IMR-90 (cell line): ENCODE data around the gene KLRC3. TPM values are rescaled to one million over a fixed set of nuclear protein-coding genes. Genes with fewer than 3 reads are reported as not detected.

ENCODE experiments used
- polyA plus RNA-seq, 3 experiments: library from polyadenylated mRNA; depleted of rRNA; stranded (reverse); fragments of >200 nt; gene quantifications; 2 replicates each; pipeline ENCODE4 v1.2.3, GENCODE V29; 2012; ENCODE audit warnings: low replicate concordance in 1 of 3
- total RNA-seq: library from RNA; depleted of rRNA; stranded (reverse); fragments of >200 nt; gene quantifications from 2 replicates; pipeline ENCODE4 v1.2.3, GENCODE V29; 2012; rRNA removed

KLRC3 gene
- total and polyA plus RNA-seq, 2 of the 4 experiments (the other 2 are of a cell fraction): not detected

Other genes starting within 250 kb of the KLRC3 start
- gene OLR1, start 248.5 kb downstream of the KLRC3 start, total RNA-seq: 2.5 and 3.2 TPM in 2 replicates
- gene OLR1, start 248.5 kb downstream of the KLRC3 start, polyA plus RNA-seq (2012; rRNA removed): 2.8 and 4.1 TPM in 2 replicates
- gene TMEM52B, start 241.6 kb downstream of the KLRC3 start, total RNA-seq: 2.0 and 3.1 TPM in 2 replicates
- gene TMEM52B, start 241.6 kb downstream of the KLRC3 start, polyA plus RNA-seq (2012; rRNA removed): 2.4 and 3.6 TPM in 2 replicates
- gene GABARAPL1, start 207.7 kb downstream of the KLRC3 start, total RNA-seq: 51.6 and 63.0 TPM in 2 replicates
- gene GABARAPL1, start 207.7 kb downstream of the KLRC3 start, polyA plus RNA-seq (2012; rRNA removed): 75.9 and 93.6 TPM in 2 replicates
- gene KLRD1, start 112.7 kb downstream of the KLRC3 start, total RNA-seq: under 0.01 TPM in 2 replicates
- under 0.01 and 0.10 TPM in 2 replicates for gene KLRD1, start 112.7 kb downstream of the KLRC3 start, polyA plus RNA-seq (2012; rRNA removed)
- gene KLRK1, start 30.6 kb downstream of the KLRC3 start, total RNA-seq: not detected in 2 replicates
- not detected in 2 replicates for gene KLRK1, start 30.6 kb downstream of the KLRC3 start, polyA plus RNA-seq (2012; rRNA removed)
- gene KLRC4, start 10.8 kb downstream of the KLRC3 start, total RNA-seq: not detected in 2 replicates
- gene KLRC4, start 10.8 kb downstream of the KLRC3 start, polyA plus RNA-seq (2012; rRNA removed): not detected in 2 replicates
- not detected in 2 replicates for gene KLRC2, start 15.4 kb upstream of the KLRC3 start, total RNA-seq
- not detected in 2 replicates for gene KLRC2, start 15.4 kb upstream of the KLRC3 start, polyA plus RNA-seq (2012; rRNA removed)
- not detected in 2 replicates for gene KLRC1, start 32.8 kb upstream of the KLRC3 start, total RNA-seq
- gene KLRC1, start 32.8 kb upstream of the KLRC3 start, polyA plus RNA-seq (2012; rRNA removed): not detected in 2 replicates
- gene EIF2S3B, start 85.3 kb upstream of the KLRC3 start, total RNA-seq: 4.4 and 6.8 TPM in 2 replicates
- 0.39 and 0.46 TPM in 2 replicates for gene EIF2S3B, start 85.3 kb upstream of the KLRC3 start, polyA plus RNA-seq (2012; rRNA removed)
- 6.3 and 23.3 TPM in 2 replicates for gene MAGOHB, start 193.0 kb upstream of the KLRC3 start, total RNA-seq
- gene MAGOHB, start 193.0 kb upstream of the KLRC3 start, polyA plus RNA-seq (2012; rRNA removed): 15.6 and 20.3 TPM in 2 replicates